DOHH2 (cell line): Measurements from ENCODE around the gene SLC15A1.

Experiments used
- CTCF ChIP-seq: fragments of 200-600 bp; sonication (generic); IDR thresholded peaks from one replicate; pipeline ENCODE4 v1.5.1; 2014; ENCODE audit warnings: antibody characterized with exemption, mild to moderate bottlenecking, low read depth, low read length; ENCODE audit not compliant: poor library complexity, severe bottlenecking
- EZH2phosphoT487 ChIP-seq: fragments of 200-600 bp; sonication (generic); IDR thresholded peaks from 2 replicates; pipeline ENCODE4 v1.6.1; 2017; ENCODE audit warnings: borderline replicate concordance, mild to moderate bottlenecking, antibody characterized with exemption, low read length, moderate library complexity, mixed read lengths

- TF ChIP-seq EZH2phosphoT487 (no peak), CTCF (no peak)
Observed at GRCh38 chr13:98794498-98794897, 42.0 kb upstream of the SLC15A1 start.
